Measurements from ENCODE around the gene SNX18. TPM values are rescaled to one million over a fixed set of nuclear protein-coding genes. Genes with fewer than 3 reads are reported as not detected.

Gene SNX18
- polyA plus RNA-seq, 1 donor from 2014 or later, result 7.9 TPM

DNA sequence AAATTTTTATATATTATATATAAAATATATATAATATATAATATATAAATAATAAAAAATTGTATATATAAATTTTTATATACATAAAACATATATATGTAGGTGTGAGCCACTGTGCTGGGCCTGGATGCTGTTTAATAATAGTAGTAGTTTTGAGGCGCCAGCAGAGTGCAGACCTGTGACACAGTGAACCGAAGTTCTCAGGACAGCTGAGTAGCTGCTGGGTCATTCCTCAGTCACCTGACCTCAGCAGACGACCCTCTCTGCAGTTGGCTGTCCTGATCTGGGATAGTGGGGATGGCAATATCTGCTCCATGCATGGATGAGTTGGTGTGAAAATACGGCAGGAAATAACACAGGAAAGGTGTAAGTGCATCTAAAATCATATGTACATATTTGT is 3.3 kb upstream of the SNX18 start:
- H3K4me2 ChIP-seq (ENCODE audit: low read length), result no peak overlapping the region
- H3K36me3 ChIP-seq (ENCODE audit: insufficient read depth, low read length), result no peaks in the 10 kb centered on the region
- H3K9me3 ChIP-seq (ENCODE audit: low read length), result no peaks in the 10 kb centered on the region
- no peak for TF ChIP-seq EZH2 (IDR thresholded peaks at IDR 0.05; ENCODE audit: borderline replicate concordance, insufficient read depth, low read length, poor library complexity, severe bottlenecking)
- TF ChIP-seq, protein P1, sequence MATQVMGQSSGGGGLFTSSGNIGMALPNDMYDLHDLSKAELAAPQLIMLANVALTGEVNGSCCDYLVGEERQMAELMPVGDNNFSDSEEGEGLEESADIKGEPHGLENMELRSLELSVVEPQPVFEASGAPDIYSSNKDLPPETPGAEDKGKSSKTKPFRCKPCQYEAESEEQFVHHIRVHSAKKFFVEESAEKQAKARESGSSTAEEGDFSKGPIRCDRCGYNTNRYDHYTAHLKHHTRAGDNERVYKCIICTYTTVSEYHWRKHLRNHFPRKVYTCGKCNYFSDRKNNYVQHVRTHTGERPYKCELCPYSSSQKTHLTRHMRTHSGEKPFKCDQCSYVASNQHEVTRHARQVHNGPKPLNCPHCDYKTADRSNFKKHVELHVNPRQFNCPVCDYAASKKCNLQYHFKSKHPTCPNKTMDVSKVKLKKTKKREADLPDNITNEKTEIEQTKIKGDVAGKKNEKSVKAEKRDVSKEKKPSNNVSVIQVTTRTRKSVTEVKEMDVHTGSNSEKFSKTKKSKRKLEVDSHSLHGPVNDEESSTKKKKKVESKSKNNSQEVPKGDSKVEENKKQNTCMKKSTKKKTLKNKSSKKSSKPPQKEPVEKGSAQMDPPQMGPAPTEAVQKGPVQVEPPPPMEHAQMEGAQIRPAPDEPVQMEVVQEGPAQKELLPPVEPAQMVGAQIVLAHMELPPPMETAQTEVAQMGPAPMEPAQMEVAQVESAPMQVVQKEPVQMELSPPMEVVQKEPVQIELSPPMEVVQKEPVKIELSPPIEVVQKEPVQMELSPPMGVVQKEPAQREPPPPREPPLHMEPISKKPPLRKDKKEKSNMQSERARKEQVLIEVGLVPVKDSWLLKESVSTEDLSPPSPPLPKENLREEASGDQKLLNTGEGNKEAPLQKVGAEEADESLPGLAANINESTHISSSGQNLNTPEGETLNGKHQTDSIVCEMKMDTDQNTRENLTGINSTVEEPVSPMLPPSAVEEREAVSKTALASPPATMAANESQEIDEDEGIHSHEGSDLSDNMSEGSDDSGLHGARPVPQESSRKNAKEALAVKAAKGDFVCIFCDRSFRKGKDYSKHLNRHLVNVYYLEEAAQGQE (IDR thresholded peaks at IDR 0.05; ENCODE audit: borderline replicate concordance), result no peak
- no peak for TF ChIP-seq RAD21 (conservative IDR thresholded peaks at IDR 0.05)
- TF ChIP-seq CTCF (IDR thresholded peaks at IDR 0.05; ENCODE audit: poor library complexity, severe bottlenecking), result no peak
- no peak for TF ChIP-seq MXI1 (conservative IDR thresholded peaks at IDR 0.05; ENCODE audit: poor library complexity, severe bottlenecking)
- TF ChIP-seq EP300 (conservative IDR thresholded peaks at IDR 0.05; ENCODE audit: poor library complexity, severe bottlenecking), result no peak
- TF ChIP-seq TAF1 (IDR thresholded peaks at IDR 0.05; ENCODE audit: low read depth), result no peak
- TF ChIP-seq SMC3 (conservative IDR thresholded peaks at IDR 0.05; ENCODE audit: poor library complexity), result no peak
- TF ChIP-seq POLR2AphosphoS5 (IDR thresholded peaks at IDR 0.05), result no peak
- H3K9ac ChIP-seq (ENCODE audit: low read length), result no peak overlapping the region
- peaks cover 7% of the 10 kb centered on the region for H3K79me2 ChIP-seq (replicated peaks; ENCODE audit: insufficient read depth, low read length)
- H3K27me3 ChIP-seq (ENCODE audit: insufficient read depth, low read depth, low read length), result no peaks in the 10 kb centered on the region
- no peak overlapping the region for H3K4me3 ChIP-seq (ENCODE audit: low read length)
- H2AFZ ChIP-seq (ENCODE audit: low read depth, low read length), result no peak overlapping the region
- no peak overlapping the region for H3K27ac ChIP-seq (ENCODE audit: low read length)
- no peaks in the 10 kb centered on the region for H4K20me1 ChIP-seq (ENCODE audit: insufficient read depth)
- no peaks in the 10 kb centered on the region for H3K9me2 ChIP-seq (ENCODE audit: insufficient read depth, low read length)
- H3F3A ChIP-seq (ENCODE audit: insufficient read depth, low read length, poor library complexity, severe bottlenecking), result no peaks in the 10 kb centered on the region

- Histone ChIP-seq H3F3A (ENCODE audit: insufficient read depth, low read length, poor library complexity, severe bottlenecking) (no peaks in the 10 kb centered on the region), H3K9ac (ENCODE audit: low read length) (no peak overlapping the region), H2AFZ (ENCODE audit: low read depth, low read length) (no peak overlapping the region), H3K27ac (ENCODE audit: low read length) (no peak overlapping the region), H4K20me1 (ENCODE audit: insufficient read depth) (no peaks in the 10 kb centered on the region), H3K9me3 (ENCODE audit: low read length) (no peaks in the 10 kb centered on the region), H3K36me3 (ENCODE audit: insufficient read depth, low read length) (no peaks in the 10 kb centered on the region), H3K9me2 (ENCODE audit: insufficient read depth, low read length) (no peaks in the 10 kb centered on the region), H3K4me3 (ENCODE audit: low read length) (no peak overlapping the region), H3K27me3 (ENCODE audit: insufficient read depth, low read depth, low read length) (no peaks in the 10 kb centered on the region), H3K4me2 (ENCODE audit: low read length) (no peak overlapping the region), H3K79me2 (replicated peaks; ENCODE audit: insufficient read depth, low read length) (peaks cover 13% of the 10 kb centered on the region)
- TF ChIP-seq EZH2 (IDR thresholded peaks at IDR 0.05; ENCODE audit: borderline replicate concordance, insufficient read depth, low read length, poor library complexity, severe bottlenecking) (no peak), CTCF (IDR thresholded peaks at IDR 0.05; ENCODE audit: poor library complexity, severe bottlenecking) (no peak), SMC3 (conservative IDR thresholded peaks at IDR 0.05; ENCODE audit: poor library complexity) (no peak), EP300 (conservative IDR thresholded peaks at IDR 0.05; ENCODE audit: poor library complexity, severe bottlenecking) (no peak)
- TF ChIP-seq, protein P1 (IDR thresholded peaks at IDR 0.05; ENCODE audit: borderline replicate concordance), result no peak
Observed at GRCh38 chr5:54514841-54515432, 2.6 kb upstream of the SNX18 start.
